HL-60/S4 treated with phorbol 12-myristate 13-acetate at 8.2 ng/mL for 4 days and 3 days (cell line): ENCODE measurements around the gene FZD7.

Experiments
- in situ Hi-C: fragments of 300-500 bp; cut with MboI; formaldehyde crosslinking; loops from 2 replicates; pipeline ENCODE4 v1.15.0; 2022; ENCODE audit warnings: low sequenced_read_pairs

FZD7 gene

GRCh38 chr2:202033317-202034248 lies at the start of gene FZD7:
Gene FZD7 (plus strand): TSS chr2:202033855. CDS start chr2:202034648, 793 bp downstream.
- in situ Hi-C loops, result no loop called here

GRCh38 chr2:201984333-201984732 lies 49.3 kb upstream of the FZD7 start:
- in situ Hi-C loops, result no loop called here

- in situ Hi-C loops, result no loop called here
These were observed 48.7 kb upstream of the FZD7 start for GRCh38 chr2:201984800-201985525.

GRCh38 chr2:201985728-201986462 lies 47.8 kb upstream of the FZD7 start:
- in situ Hi-C loops, result no loop called here

GRCh38 chr2:201986463-201986735 lies 47.3 kb upstream of the FZD7 start:
- in situ Hi-C loops, result no loop called here

GRCh38 chr2:201987426-201987825 lies 46.2 kb upstream of the FZD7 start:
- in situ Hi-C loops, result no loop called here

GRCh38 chr2:201990069-201990468 lies 43.6 kb upstream of the FZD7 start:
- in situ Hi-C loops, result no loop called here

- in situ Hi-C loops, result no loop called here
These were observed 40.7 kb upstream of the FZD7 start for GRCh38 chr2:201992960-201993359.

GRCh38 chr2:201994973-201995638 lies 38.5 kb upstream of the FZD7 start:
- in situ Hi-C loops, result no loop called here

GRCh38 chr2:201996006-201996405 lies 37.6 kb upstream of the FZD7 start:
- in situ Hi-C loops, result no loop called here

GRCh38 chr2:201996679-201997314 lies 36.9 kb upstream of the FZD7 start:
- in situ Hi-C loops, result no loop called here

GRCh38 chr2:201999279-201999678 lies 34.4 kb upstream of the FZD7 start:
- in situ Hi-C loops, result no loop called here

GRCh38 chr2:202001826-202002225 lies 31.8 kb upstream of the FZD7 start:
- in situ Hi-C loops, result no loop called here

- in situ Hi-C loops, result no loop called here
These were observed 31.3 kb upstream of the FZD7 start for GRCh38 chr2:202002381-202002780.

- in situ Hi-C loops, result no loop called here
These were observed 28.3 kb upstream of the FZD7 start for GRCh38 chr2:202005272-202005887.

- in situ Hi-C loops, result no loop called here
These were observed 27.4 kb upstream of the FZD7 start for GRCh38 chr2:202006301-202006700.

GRCh38 chr2:202007015-202007982 lies 26.4 kb upstream of the FZD7 start:
- in situ Hi-C loops, result no loop called here

- in situ Hi-C loops, result no loop called here
These were observed 25.7 kb upstream of the FZD7 start for GRCh38 chr2:202007983-202008354.

GRCh38 chr2:202009019-202009481 lies 24.6 kb upstream of the FZD7 start:
- in situ Hi-C loops, result no loop called here
